ENCODE results near the gene TRAPPC3.

The TRAPPC3 gene

GRCh38 chr1:36134031-36134430, 15.3 kb downstream of the TRAPPC3 start:
- H3K9me3 ChIP-seq (ENCODE audit: insufficient read depth, low read depth, low read length): no peaks in the 10 kb centered on the region

GRCh38 chr1:36133484-36133883, 15.8 kb downstream of the TRAPPC3 start:
- no peaks in the 10 kb centered on the region for H3K27me3 ChIP-seq (ENCODE audit: insufficient read depth, low read length, poor library complexity, severe bottlenecking)
- H3K9me3 ChIP-seq (ENCODE audit: insufficient read depth, low read depth, low read length): no peaks in the 10 kb centered on the region
- no peaks in the 10 kb centered on the region for H3K4me1 ChIP-seq (ENCODE audit: insufficient read depth, low read length, poor library complexity, severe bottlenecking)
- no peaks in the 10 kb centered on the region for H3F3A ChIP-seq (ENCODE audit: low read depth)
- no peak overlapping the region for H3K9ac ChIP-seq (ENCODE audit: low read depth, low read length, poor library complexity, severe bottlenecking)
- no peaks in the 10 kb centered on the region for H3K79me2 ChIP-seq (ENCODE audit: insufficient read depth, low read length)
- H2AFZ ChIP-seq (ENCODE audit: low read length): no peak overlapping the region; the same call in 1 of the 2 replicates
- no peak overlapping the region for H3K4me2 ChIP-seq (ENCODE audit: low read depth, low read length, poor library complexity, severe bottlenecking)
- H4K20me1 ChIP-seq (ENCODE audit: insufficient read depth, low read length, poor library complexity, severe bottlenecking): no peaks in the 10 kb centered on the region
- H3K4me3 ChIP-seq (ENCODE audit: low read length, poor library complexity, severe bottlenecking): no peak overlapping the region
- H3K36me3 ChIP-seq (ENCODE audit: insufficient read depth, low read length): peaks cover 22% of the 10 kb centered on the region; the same call in 1 of the 2 replicates
- H3K9me2 ChIP-seq (replicated peaks; ENCODE audit: low read depth, low read length): no peaks in the 10 kb centered on the region
- no peak for TF ChIP-seq CTCF (conservative IDR thresholded peaks at IDR 0.05; ENCODE audit: low read length)

More at GRCh38 chr1:36134031-36134430, 15.3 kb downstream of the TRAPPC3 start:
- no peak overlapping the region for H3K4me2 ChIP-seq (ENCODE audit: low read depth, low read length, poor library complexity, severe bottlenecking)
- H3K79me2 ChIP-seq (ENCODE audit: insufficient read depth, low read length): no peaks in the 10 kb centered on the region
- H3K4me1 ChIP-seq (ENCODE audit: insufficient read depth, low read length, poor library complexity, severe bottlenecking): no peaks in the 10 kb centered on the region
- H3K9me2 ChIP-seq (replicated peaks; ENCODE audit: low read depth, low read length): no peaks in the 10 kb centered on the region
- H4K20me1 ChIP-seq (ENCODE audit: insufficient read depth, low read length, poor library complexity, severe bottlenecking): no peaks in the 10 kb centered on the region
- H2AFZ ChIP-seq (ENCODE audit: low read length): no peak overlapping the region; the same call in 1 of the 2 replicates
- TF ChIP-seq CTCF (conservative IDR thresholded peaks at IDR 0.05; ENCODE audit: low read length) (no peak), EZH2phosphoT487 (IDR thresholded peaks at IDR 0.05; ENCODE audit: borderline replicate concordance) (no peak)
- H3K27me3 ChIP-seq (ENCODE audit: insufficient read depth, low read length, poor library complexity, severe bottlenecking): no peaks in the 10 kb centered on the region
- peaks cover 23% of the 10 kb centered on the region; the same call in 1 of the 2 replicates for H3K36me3 ChIP-seq (ENCODE audit: insufficient read depth, low read length)
- H3F3A ChIP-seq (ENCODE audit: low read depth): no peaks in the 10 kb centered on the region
- no peak overlapping the region for H3K4me3 ChIP-seq (ENCODE audit: low read length, poor library complexity, severe bottlenecking)
- H3K9ac ChIP-seq (ENCODE audit: low read depth, low read length, poor library complexity, severe bottlenecking): no peak overlapping the region

GRCh38 chr1:36132029-36132428, 17.3 kb downstream of the TRAPPC3 start:
- Histone ChIP-seq H3K36me3 (ENCODE audit: insufficient read depth, low read length) (peaks cover 8% of the 10 kb centered on the region; the same call in 1 of the 2 replicates), H3K9me2 (replicated peaks; ENCODE audit: low read depth, low read length) (no peaks in the 10 kb centered on the region), H3K4me1 (ENCODE audit: insufficient read depth, low read length, poor library complexity, severe bottlenecking) (no peaks in the 10 kb centered on the region), H3K4me2 (ENCODE audit: low read depth, low read length, poor library complexity, severe bottlenecking) (no peak overlapping the region), H3K9me3 (ENCODE audit: insufficient read depth, low read depth, low read length) (no peaks in the 10 kb centered on the region), H2AFZ (ENCODE audit: low read length) (no peak overlapping the region), H3K79me2 (ENCODE audit: insufficient read depth, low read length) (no peaks in the 10 kb centered on the region), H3K4me3 (ENCODE audit: low read length, poor library complexity, severe bottlenecking) (no peak overlapping the region), H3K27me3 (ENCODE audit: insufficient read depth, low read length, poor library complexity, severe bottlenecking) (no peaks in the 10 kb centered on the region), H3F3A (ENCODE audit: low read depth) (no peaks in the 10 kb centered on the region), H3K9ac (ENCODE audit: low read depth, low read length, poor library complexity, severe bottlenecking) (no peak overlapping the region), H4K20me1 (ENCODE audit: insufficient read depth, low read length, poor library complexity, severe bottlenecking) (no peaks in the 10 kb centered on the region)
- TF ChIP-seq CTCF (conservative IDR thresholded peaks at IDR 0.05; ENCODE audit: low read length): no peak
- no peak for TF ChIP-seq EZH2phosphoT487 (IDR thresholded peaks at IDR 0.05; ENCODE audit: borderline replicate concordance)

Measured in Loucy (cell line).